PC-9 (cell line): ENCODE results near the gene VIP.

ENCODE experiments used
- EZH2 ChIP-seq: fragments of 200-600 bp; sonication (generic); IDR thresholded peaks from 2 replicates; pipeline ENCODE4 v1.8.0; 2017; ENCODE audit warnings: antibody characterized with exemption, low read depth
- TF ChIP-seq, protein P1 (sequence below): fragments of 200-600 bp; sonication (generic); conservative IDR thresholded peaks from 2 replicates; pipeline ENCODE4 v1.6.1; 2017; ENCODE audit warnings: mixed run types, antibody characterized with exemption, mild to moderate bottlenecking, moderate library complexity

DNA sequence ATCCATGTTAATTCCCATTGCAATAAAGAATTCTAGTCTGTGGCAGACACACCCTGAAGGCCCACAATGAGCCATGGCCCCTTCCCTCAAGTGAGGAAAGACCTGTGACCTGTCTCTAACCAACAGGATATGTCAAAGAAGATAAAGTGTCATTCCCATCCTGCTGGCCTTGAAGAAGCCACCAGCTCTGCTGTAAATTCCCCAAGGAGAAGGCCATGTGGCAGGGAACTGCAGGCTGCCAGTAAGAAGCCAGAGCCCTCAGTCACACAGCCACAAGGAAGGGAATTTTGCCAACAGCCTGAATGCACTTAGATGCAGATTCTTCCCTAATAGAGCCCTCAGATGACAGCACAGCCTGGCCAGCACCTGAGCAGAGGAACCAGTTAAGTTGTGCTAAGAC, 24.8 kb downstream of the VIP start:
- TF ChIP-seq, protein P1, sequence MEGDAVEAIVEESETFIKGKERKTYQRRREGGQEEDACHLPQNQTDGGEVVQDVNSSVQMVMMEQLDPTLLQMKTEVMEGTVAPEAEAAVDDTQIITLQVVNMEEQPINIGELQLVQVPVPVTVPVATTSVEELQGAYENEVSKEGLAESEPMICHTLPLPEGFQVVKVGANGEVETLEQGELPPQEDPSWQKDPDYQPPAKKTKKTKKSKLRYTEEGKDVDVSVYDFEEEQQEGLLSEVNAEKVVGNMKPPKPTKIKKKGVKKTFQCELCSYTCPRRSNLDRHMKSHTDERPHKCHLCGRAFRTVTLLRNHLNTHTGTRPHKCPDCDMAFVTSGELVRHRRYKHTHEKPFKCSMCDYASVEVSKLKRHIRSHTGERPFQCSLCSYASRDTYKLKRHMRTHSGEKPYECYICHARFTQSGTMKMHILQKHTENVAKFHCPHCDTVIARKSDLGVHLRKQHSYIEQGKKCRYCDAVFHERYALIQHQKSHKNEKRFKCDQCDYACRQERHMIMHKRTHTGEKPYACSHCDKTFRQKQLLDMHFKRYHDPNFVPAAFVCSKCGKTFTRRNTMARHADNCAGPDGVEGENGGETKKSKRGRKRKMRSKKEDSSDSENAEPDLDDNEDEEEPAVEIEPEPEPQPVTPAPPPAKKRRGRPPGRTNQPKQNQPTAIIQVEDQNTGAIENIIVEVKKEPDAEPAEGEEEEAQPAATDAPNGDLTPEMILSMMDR, result no peak
- TF ChIP-seq EZH2, result no peak
